A172 (cell line): ENCODE results near the gene AFF3. TPM values are rescaled to one million over a fixed set of nuclear protein-coding genes. Genes with fewer than 3 reads are reported as not detected.

ENCODE experiments used
- DNase-seq: peaks from one replicate; pipeline ENCODE4 v3.0.0-alpha.2; 2015; ENCODE audit warnings: low spot score
- total RNA-seq: library from RNA; depleted of rRNA; stranded (reverse); fragments of >200 nt; shearing (Covaris generic); gene quantifications from 2 replicates; pipeline ENCODE4 v1.2.3, GENCODE V29; 2014

AFF3 gene
- total RNA-seq, 1 experiment from 2014 or later, result 1.9 TPM

GRCh38 chr2:99708231-99708630, 434.2 kb downstream of the AFF3 start:
- DNase-seq, result no peak

- no peak for DNase-seq
These were observed 434.8 kb downstream of the AFF3 start for GRCh38 chr2:99707592-99707991.

- DNase-seq, result no peak
These were observed 435.7 kb downstream of the AFF3 start for GRCh38 chr2:99706735-99707134.

GRCh38 chr2:99701503-99701902, 440.9 kb downstream of the AFF3 start:
- no peak for DNase-seq

- DNase-seq, result no peak
These were observed 441.6 kb downstream of the AFF3 start for GRCh38 chr2:99700482-99701398.

GRCh38 chr2:99698896-99699295, 443.5 kb downstream of the AFF3 start:
- DNase-seq, result peak; percentile 41

- DNase-seq, result peak; percentile 79
These were observed 444.4 kb downstream of the AFF3 start for GRCh38 chr2:99697811-99698568.

- DNase-seq, result no peak
These were observed 446.5 kb downstream of the AFF3 start for GRCh38 chr2:99695944-99696253.

- no peak for DNase-seq
These were observed 447.1 kb downstream of the AFF3 start for GRCh38 chr2:99695130-99695943.

GRCh38 chr2:99694331-99694730, 448.1 kb downstream of the AFF3 start:
- peak; percentile 51 for DNase-seq

- no peak for DNase-seq
These were observed 449.6 kb downstream of the AFF3 start for GRCh38 chr2:99692785-99693184.

GRCh38 chr2:99691926-99692325, 450.5 kb downstream of the AFF3 start:
- DNase-seq, result no peak

GRCh38 chr2:99689145-99689742, 453.1 kb downstream of the AFF3 start:
- DNase-seq, result no peak

GRCh38 chr2:99688699-99689098, 453.7 kb downstream of the AFF3 start:
- no peak for DNase-seq

- DNase-seq, result peak; percentile 75
These were observed 459.9 kb downstream of the AFF3 start for GRCh38 chr2:99682275-99683060.

- peak; percentile 67 for DNase-seq
These were observed 461.4 kb downstream of the AFF3 start for GRCh38 chr2:99680946-99681345.

GRCh38 chr2:99679518-99679917, 462.9 kb downstream of the AFF3 start:
- DNase-seq, result no peak

GRCh38 chr2:99678625-99679024, 463.8 kb downstream of the AFF3 start:
- DNase-seq, result no peak

GRCh38 chr2:99677814-99678213, 464.6 kb downstream of the AFF3 start:
- no peak for DNase-seq

- no peak for DNase-seq
These were observed 467.2 kb downstream of the AFF3 start for GRCh38 chr2:99675130-99675661.

- no peak for DNase-seq
These were observed 468.3 kb downstream of the AFF3 start for GRCh38 chr2:99674090-99674489.
